Stimulated activated CD4-positive, alpha-beta T cell treated with anti-CD3 and anti-CD28 coated beads, Interleukin-4, amount 100 ng/mL, for 48 hours (primary cell): ENCODE data around the gene SLC25A19.
"Not testable (repeated sequence)": the region's sequence is repeated elsewhere in the genome, so short reads cannot be mapped to it uniquely, and the experiment has no call there.

Experiments
- DNase-seq, 2 donors: peaks; one replicate each; pipeline ENCODE4 v3.0.0-alpha.2; 2020; ENCODE audit warnings: low read depth in 2 of 2

Gene SLC25A19

DNA sequence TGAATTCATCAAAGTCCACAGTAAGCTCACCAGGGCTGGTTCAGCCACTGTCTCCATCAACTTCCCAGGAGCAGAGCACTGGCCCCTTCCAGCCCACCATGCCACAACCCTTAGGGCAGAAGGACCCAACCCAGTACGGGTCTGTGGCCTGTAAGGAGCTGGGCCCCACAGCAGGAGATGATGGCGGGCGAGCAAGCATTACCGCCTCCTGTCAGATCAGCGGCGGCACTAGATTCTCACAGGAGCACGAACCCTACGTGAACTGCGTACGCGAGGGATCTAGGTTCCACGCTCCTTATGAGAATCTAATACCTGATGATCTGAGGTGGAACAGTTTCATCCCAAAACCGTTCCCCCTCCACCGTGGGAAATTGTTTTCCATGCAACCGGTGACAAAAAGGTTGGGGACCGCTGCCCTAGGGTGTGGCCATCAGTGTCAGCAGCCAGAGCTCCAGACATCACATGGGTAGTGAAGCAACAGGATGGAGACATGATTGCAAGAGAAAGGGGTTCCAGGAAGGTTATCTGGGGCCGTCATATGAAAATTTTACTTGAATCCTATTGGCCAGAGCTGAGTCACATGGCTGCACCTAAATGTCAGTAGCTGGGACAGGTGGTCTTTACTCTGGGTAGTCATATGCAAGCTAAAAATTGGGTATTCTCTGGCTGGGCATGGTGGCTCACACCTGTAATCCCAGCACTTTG lies 12.4 kb upstream of the SLC25A19 start:
- DNase-seq, result no peak

DNA sequence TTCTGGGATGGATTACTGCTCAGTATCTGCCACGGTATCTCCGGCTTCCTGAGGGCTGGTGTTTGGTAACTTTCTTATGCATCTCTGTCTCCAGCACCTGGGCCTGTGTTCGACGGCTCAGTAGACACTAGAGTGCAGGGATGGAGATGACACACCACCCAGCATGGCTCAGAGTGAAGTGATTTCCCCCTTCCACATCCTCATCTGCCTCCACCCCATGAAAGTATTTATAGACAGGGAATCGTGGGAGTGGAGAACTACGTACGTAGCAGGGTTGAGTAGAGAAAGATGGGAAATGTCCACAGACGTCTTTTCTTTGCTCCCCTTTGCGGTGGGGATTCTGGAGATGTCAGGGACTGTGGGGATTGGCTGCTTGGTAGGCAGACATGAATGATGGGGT lies 11.8 kb upstream of the SLC25A19 start:
- no peak for DNase-seq

DNA sequence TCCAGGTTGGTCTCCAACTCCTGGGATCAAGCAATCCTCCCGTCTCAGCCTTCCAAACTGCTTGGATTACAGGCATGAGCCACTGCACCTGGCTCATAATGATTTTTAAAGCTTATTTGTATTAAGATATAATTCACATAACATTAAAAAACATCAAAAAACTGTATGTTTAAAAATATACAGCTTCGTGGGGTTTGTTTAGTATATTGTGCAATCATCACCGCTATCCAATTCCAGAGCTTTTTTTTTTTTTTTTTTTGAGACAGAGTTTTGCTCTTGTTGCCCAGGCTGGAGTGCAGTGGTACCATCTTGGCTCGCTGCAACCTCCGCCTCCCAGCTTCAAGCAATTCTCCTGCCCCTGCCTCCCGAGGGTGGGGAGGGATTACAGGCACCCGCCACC lies 11.0 kb upstream of the SLC25A19 start:
- no peak for DNase-seq

DNA sequence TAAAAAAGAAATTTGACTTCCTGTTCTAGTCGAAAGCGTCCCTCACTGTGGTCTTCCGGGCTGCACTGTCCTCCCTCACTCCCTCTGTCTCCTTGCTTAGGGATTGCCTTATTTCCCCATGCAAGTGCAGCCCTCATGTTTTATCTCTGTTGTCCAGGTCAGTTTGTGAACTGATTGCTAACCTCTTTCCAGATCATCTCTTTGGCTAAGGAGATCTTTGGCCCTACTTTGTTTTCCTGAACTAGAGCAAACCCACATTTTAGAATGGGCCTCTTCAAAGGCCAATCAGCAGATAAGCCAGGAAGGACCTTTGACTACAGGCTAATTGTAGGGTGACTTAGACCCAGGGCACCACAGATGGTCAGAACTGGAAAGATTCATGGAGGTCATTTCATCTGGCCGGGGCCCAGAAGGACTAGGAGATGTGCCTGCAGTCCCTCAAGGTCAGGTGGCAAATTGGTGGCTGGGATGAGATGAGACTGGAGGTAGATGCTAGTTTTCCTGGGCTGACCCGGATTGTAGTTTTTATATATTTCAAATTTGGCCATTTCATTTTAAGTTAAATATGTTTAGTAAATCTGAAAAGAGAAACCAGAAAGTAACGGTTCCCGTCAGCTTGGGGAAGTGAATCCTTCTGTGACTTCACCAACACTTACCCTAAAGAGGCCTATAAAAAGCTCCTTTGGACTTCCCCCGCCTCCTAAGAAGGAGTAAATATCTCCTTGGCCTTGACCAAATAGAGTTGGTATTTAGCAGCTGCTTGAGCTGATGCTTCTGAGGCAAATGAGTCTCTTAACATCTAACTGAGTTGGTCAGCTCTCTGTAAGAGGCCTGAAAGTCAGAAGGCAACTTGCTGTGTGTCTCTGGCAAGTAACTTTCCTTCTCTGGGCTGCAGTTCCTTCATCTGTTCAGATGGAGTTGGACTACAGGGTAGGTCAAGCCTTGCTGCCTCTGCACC lies 6.2 kb upstream of the SLC25A19 start:
- peak in 1 of 2 donors; percentile 22 for DNase-seq

DNA sequence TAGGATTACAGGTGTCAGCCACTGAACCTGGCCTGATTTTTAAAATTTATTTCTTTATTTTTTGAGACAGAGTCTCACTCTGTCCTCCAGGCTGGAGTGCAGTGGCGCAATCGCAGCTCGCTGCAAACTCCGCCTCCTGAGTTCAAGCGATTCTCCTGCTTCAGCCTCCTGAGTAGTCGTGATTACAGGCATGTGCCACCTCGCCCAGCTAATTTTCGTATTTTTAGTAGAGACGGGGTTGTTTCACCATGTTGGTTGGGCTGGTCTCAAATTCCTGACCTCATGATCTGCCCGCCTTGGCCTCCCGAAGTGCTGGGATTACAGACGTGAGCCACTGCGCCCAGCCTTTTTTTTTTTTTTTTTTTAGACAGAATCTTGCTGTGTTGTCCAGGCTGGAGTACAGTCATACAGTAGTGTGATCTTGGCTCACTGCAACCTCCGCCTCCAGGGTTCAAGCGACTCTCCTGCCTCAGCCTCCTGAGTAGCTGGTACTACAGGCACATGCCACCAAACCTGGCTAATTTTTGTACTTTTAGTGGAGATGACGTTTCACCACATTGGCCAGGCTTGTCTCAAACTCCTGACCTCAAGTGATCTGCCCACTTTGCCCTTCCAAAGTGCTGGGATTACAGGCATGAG lies 3.7 kb upstream of the SLC25A19 start:
- not testable (repeated sequence) for DNase-seq

DNA sequence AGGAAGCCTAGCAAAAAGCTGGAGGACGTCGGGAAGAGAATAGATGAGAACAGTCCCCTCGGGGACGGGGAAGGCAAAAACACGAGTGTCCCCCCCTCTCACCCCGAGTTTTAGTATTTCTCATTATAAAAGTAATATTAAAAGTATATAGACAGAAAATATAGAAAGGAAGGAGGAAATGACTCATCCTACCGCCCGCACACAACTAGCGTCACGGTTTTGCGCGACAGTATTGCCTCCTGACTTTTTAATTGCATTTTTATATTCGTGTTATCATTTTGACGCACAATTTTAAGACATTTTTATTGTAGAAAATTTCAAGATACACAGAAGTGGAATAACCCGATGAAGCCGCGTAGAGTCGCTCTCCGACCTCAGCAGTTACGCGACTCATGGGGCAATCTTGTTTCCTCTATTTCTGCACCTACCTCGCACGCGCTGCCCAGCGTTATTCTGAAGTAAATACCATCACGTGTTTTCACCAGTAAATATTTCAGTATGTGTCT lies 652 bp upstream of the SLC25A19 start:
- peak; percentile 30 to 57 for DNase-seq

DNA sequence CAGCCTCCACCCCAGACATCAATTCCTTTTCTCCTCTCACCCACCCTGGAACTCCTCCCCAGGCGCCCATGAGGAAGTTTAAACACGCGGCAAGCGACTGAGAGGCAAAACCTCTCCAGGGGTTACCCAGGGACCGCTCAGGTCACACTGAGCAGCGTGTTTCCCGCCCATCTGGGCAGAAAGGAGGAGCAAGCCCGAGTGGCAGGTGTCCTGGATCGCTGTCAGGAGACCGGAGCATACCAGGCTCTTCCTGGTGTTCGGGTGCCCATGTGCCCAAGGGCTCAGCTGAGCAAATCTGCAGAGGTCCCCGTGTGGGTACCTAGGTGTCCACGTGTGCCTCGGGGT lies 491 bp downstream of the SLC25A19 start:
- peak; percentile 39 to 40 for DNase-seq

DNA sequence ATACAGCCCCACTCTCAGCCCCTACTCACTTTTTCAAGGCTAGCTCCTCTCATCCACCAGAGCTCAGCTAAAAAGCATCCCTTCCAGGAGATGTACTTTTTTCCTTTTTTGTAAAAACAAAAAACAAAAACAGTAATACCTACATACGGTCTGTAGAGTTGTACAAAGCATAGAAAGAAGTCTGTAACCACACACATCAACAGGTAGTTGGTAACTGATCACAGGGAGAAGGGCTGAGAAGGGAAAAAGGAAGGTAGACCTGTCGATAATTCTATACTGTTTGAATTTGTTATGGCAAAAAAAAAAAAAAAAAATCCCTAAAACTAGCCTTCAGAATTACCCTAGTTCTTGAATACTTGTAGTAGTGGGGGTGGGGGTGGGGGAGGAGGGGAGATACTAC lies 874 bp downstream of the SLC25A19 start:
- no peak for DNase-seq

DNA sequence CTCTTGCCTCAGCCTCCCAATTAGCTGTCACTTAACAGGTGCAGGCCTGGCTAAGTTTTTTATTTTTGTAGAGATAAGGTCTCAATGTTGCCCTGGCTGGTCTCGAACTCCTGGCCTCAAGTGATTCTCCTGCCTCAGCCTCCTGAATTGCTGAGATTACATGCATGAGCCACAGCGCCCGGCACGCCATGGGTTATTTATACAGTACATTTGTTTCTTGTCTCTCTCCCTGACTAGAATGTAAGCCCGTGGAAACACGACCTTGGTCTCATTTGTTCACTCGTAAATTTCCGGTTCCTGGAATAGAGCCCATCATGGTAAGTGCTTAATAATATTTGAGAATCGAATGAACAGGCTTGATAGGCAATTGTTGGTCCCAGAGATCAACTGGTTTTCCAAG lies 2.0 kb downstream of the SLC25A19 start:
- DNase-seq, result no peak

DNA sequence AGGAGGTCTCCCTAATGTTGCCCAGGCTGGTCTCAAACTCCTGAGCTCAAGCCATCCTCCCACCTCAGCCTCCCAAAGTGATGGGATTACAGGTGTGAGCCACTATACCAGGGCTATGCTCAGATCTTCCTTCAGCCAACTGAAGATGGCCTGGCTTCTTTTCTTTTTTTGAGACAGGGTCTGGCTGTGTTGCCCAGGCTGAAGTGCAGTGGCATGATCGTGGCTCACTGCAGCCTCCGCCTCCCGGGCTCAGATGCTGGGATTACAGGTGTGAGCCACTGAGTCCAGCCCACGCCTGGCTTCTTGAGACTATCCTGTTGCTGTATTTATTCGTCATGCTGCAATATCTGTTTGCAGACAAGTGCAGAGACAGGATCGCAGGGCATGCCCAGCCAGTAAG lies 4.1 kb downstream of the SLC25A19 start:
- DNase-seq, result no peak

DNA sequence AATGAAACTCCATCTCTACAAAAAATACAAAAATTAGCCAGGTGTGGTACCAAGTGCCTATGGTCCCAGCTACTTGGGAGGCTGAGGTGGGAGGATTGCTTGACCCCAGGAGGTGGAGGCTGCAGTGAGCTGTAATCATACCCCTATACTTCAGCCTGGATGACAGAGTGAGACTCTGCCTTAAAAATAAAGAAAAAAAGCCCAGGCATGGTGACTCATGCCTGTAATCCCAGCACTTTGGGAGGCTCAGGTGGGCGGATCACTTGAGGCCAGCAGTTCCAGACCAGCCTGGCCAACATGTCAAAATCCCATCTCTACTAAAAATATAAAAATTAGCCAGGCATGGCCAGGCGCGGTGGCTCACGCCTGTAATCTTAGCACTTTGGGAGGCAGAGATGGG lies 9.0 kb downstream of the SLC25A19 start:
- not testable (repeated sequence) for DNase-seq

DNA sequence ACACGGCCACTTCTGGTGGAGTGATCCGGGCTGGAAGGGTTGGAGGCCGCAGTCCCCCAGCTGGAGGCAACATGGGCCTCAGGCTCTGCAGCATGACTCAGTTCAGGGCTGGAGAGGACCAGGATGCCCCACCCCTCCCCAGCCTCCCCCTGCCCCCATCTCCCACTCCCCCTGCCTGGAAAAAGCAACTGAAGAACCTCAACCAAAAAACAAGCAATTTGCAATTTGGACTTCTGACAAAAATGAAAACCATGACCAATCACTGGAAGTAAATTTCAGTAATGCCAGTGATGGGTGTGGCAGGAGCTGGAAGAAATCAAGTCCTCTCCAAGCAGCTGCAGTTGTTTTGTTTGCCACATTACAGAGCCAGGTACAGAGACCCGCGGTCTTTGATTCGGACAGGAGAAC lies 11.6 kb downstream of the SLC25A19 start:
- DNase-seq, result no peak

DNA sequence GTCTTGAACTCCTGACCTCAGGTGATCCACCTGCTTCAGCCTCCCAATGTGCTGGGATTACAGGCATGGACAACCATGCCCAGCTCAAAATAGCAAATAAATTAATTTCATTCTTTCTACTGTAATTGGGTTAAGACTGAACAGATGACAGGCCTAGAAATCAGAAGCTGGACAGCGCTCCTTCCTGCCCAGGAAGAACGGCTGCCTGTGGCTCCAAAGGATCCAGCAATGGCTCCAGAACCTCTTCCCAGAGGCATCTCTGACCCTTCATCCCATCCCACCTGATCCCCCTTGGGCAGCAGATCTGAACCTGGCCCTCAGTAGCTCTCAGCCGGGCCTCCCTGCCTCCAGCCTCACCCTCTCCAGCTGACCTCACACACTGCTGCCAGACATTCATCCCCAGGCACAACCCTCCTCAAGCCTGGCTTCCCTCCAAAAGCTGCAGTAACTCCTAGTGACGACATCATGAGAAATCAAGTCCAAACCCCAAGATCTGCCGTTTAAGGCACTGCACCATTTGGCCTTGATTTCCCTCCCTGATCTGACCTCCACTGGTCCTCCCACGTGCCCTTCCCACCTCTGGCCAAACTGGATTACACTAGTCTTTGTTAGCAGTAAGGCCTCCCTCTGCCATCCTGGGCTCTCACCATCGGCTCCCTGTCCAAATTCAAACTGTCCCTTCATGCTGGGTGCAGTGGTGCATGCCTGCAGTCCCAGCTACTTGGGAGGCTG lies 15.1 kb downstream of the SLC25A19 start:
- no peak for DNase-seq

DNA sequence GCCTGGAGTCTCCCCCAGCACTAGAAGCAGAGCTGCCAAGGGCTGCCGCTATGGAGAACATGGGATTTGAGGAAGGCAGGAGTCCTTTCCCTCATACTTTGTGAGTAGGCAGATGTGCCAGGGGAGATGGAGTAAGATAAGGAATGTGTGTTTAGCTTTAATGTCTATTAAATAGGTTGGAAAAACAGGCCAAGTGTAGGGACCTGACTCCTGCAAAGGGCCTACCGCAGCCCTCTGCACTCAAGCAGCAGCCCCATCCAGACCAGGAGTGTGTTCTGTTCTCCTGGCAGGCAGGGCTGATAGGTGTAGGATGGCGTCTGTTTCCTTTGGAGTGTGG lies 16.4 kb downstream of the SLC25A19 start:
- no peak for DNase-seq

DNA sequence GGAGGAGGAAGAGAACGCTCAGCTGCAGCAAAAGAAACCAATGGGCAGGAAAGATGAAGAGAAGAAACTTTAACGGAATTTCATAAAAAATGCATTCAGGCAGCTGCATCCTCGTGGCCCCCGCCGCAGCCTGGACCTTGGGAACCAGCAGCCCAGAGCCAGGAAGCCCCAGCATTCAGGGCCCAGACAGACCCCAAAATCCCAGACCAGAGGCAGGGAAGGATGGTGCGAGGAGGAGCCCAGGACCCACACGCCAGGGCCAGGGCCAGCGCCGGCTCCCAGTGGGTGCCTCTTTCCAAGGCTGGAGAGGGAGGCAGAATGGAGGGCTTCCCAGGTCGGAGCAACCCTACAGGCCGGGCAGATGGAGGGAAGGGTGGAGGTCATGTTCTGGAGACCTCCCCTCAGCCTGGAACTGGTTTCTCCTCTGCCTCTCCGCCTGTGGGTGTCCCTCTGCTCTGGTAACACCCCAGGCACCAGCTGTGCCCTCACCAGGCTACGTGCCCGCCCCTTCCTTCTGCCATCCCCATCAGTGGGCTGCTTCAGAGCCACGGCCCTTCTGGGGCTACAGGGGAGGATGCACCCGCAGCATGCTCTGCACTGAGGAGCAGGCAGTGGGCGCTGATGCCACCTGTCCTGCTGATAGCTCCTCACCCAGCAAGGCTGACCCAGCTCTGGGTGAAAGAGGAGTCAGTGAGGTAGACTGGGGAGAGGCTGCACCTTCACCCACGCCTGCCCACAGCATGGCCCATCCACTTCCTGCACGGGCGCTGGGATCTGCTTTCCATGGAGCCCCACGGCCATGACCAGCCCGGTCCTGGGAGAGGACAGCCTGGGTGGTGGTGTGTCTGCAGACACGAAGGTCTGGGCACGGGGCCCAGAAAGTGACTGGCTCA lies 17.0 kb downstream of the SLC25A19 start:
- DNase-seq, result no peak

DNA sequence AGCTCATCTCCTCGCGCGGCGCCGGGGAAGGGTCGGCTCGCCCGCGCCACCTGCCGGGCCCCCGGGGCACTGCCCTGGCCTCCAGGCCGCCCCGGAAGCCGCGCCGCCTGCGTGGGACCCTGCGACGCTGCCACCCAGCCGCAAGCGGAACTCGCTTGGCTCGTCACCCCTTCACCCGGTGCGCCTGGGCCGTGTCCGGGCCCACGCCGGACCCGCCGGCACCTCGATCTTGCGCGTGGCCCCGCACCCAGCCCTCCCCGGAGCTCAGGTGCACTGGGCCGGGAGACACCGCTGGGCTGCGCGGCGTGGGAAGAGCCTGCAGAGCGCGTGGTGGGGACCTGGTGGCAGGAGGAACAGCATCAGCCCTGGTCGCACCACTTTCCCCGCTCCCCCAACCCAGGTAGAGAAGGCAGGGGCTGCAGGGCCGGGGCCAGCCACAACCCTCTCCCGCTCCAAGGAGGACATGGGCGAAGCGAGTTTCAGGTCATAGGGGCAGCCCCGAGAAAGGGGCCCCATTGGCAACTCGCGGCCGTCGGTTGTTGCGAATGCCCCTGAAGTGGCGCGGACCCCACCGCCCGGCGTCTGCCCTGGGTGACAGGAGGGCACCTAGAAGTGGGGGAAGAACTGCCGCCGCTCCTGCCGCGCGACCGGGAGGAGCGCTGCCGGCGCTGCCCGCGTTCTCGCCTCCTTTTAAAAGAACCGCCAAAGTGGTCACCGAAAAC lies 17.8 kb downstream of the SLC25A19 start:
- DNase-seq, result peak; percentile 83 to 84

DNA sequence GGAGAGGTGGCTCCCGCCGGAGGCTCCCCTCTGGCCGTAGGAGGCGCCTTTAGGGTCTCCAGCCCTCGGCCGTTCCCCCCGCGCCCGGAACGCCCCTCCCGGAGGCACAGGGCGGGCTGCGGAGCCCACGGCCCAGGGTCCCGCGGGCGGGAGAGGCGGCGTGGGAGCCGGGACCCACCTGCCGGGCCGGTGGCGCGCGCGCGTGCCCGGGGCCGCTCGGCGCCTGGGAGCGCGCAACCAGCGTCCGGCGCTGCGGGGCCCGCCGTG lies 18.3 kb downstream of the SLC25A19 start, which contains the start of gene MIF4GD:
Gene MIF4GD (minus strand): TSS at position 266 of the 267 bp plus-strand sequence. CDS start 1,036 bp downstream, outside the sequence.
- DNase-seq, result no peak

DNA sequence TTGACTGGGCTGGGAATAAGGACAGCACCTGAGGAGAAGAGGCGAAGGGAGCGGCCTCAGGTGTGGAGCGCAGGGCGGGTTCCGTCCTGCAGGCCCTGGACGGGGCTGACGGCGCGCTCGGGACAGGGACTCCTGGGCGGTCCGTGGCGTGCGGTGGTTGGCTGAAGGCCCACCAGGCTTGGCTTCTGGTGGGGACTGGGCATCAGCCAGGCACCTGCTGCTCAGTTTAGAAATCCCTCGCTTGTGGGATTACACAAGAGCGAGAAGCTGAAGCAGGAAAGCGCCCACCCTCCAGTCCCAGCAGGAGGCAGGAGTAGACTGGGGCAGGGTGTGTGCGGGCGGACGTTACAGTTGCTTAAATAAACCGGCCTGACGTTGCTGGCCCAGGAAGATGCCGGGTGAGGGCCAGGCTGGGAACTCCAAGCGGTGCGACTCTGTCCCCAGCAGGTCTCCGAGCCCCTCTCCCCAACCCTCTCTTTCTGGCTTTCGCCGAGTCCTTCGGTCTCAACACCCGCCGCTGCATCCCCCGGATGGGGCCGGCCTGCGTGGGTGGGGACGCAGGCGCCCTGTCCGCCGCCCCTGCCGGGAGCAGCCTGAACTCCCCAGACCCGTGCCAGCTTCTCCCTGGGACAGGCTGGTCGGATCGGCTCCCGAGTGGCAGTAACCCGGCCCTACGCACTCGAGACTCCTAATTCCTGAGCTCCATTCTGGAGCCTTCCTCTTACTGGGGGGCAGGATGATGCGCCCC lies 18.8 kb downstream of the SLC25A19 start:
- peak; percentile 50 to 56 for DNase-seq

DNA sequence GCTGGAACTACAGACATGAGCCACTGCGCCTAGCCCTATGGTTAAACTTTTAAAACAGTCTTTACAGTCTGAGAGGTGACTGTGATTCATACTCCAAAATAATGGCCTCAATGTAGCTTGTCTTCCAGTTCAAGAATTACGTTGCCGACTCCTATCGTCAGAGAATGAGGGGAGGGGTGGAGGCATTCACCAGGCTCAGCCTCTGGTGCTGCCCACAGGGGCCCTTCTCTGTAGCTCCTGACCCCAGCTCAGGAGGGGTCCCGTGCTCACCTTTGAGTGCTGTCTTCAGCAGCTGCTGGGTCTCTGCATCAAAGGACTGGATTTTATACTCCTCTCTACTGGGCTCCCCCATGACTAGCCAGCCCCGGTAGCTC lies 19.4 kb downstream of the SLC25A19 start:
- DNase-seq, result no peak
